ENCODE results near the gene ITGB7. TPM values are rescaled to one million over a fixed set of nuclear protein-coding genes. Genes with fewer than 3 reads are reported as not detected.

The ITGB7 gene
- total RNA-seq, 1 donor from 2014 or later = not detected

- Mint-ChIP-seq H3K27ac (no peak overlapping the region), H3K9me3 (no peaks in the 10 kb centered on the region), H3K4me1 (peaks cover 4% of the 10 kb centered on the region), H3K27me3 (ENCODE audit: insufficient read depth, low read depth) (peaks cover 4% of the 10 kb centered on the region), H3K36me3 (no peaks in the 10 kb centered on the region), H3K4me3 (no peak overlapping the region)
- no peak overlapping the region for H3K4me2 ChIP-seq
- H3K36me3 ChIP-seq = no peaks in the 10 kb centered on the region
- H2AFZ ChIP-seq (replicated peaks) = no peak overlapping the region
- no peak overlapping the region for H3K9ac ChIP-seq
- no peak for DNase-seq (ENCODE audit: low spot score)
- peaks cover 15% of the 10 kb centered on the region for H3F3A ChIP-seq (ENCODE audit: low read depth)
- no peak for TF ChIP-seq EZH2phosphoT487 (IDR thresholded peaks at IDR 0.05)
- no peak for TF ChIP-seq EZH2 (IDR thresholded peaks at IDR 0.05)
- no peak for TF ChIP-seq CTCF (IDR thresholded peaks at IDR 0.05)
- no peaks in the 10 kb centered on the region for H4K20me1 ChIP-seq (ENCODE audit: low read depth)
- no peaks in the 10 kb centered on the region for H3K4me1 ChIP-seq
- no peaks in the 10 kb centered on the region for H3K27me3 ChIP-seq
- H3K79me2 ChIP-seq (ENCODE audit: low read depth) = no peaks in the 10 kb centered on the region
- H3K9me3 ChIP-seq (ENCODE audit: low read depth) = no peaks in the 10 kb centered on the region
- no peak overlapping the region for H3K4me3 ChIP-seq
- H3K27ac ChIP-seq = no peak overlapping the region
Observed at GRCh38 chr12:53147653-53148052, 59.4 kb downstream of the ITGB7 start.

DNA sequence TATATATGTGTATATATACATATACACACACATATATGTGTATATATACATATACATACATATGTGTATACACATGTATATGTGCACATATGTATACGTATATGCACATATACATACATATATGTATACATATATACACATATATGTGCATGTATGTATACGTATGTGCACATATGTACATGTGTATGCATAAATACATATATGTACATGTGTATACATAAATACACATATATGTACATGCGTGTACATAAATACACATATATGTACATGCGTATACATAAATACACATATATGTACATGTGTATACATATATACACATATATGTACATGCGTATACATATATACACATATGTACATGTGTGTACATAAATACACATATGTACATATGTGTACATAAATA is 59.9 kb downstream of the ITGB7 start:
- TF ChIP-seq EZH2phosphoT487 (IDR thresholded peaks at IDR 0.05) (no peak), CTCF (IDR thresholded peaks at IDR 0.05) (no peak), EZH2 (IDR thresholded peaks at IDR 0.05) (no peak)
- peaks cover 4% of the 10 kb centered on the region for H3K27me3 Mint-ChIP-seq (ENCODE audit: insufficient read depth, low read depth)
- no peaks in the 10 kb centered on the region for H3K36me3 Mint-ChIP-seq

GRCh38 chr12:53145383-53146260 is 61.4 kb downstream of the ITGB7 start:
- Histone ChIP-seq H3F3A (ENCODE audit: low read depth) (peaks cover 15% of the 10 kb centered on the region), H3K79me2 (ENCODE audit: low read depth) (no peaks in the 10 kb centered on the region), H2AFZ (replicated peaks) (no peak overlapping the region), H3K9me3 (ENCODE audit: low read depth) (no peaks in the 10 kb centered on the region), H3K4me3 (no peak overlapping the region), H3K4me2 (no peak overlapping the region), H4K20me1 (ENCODE audit: low read depth) (no peaks in the 10 kb centered on the region), H3K9ac (no peak overlapping the region), H3K27me3 (no peaks in the 10 kb centered on the region), H3K27ac (no peak overlapping the region), H3K36me3 (no peaks in the 10 kb centered on the region), H3K4me1 (no peaks in the 10 kb centered on the region)
- peaks cover under 1% of the 10 kb centered on the region for H3K4me1 Mint-ChIP-seq
- H3K27me3 Mint-ChIP-seq (ENCODE audit: insufficient read depth, low read depth) = peaks cover 2% of the 10 kb centered on the region
- no peak overlapping the region for H3K4me3 Mint-ChIP-seq
- H3K9me3 Mint-ChIP-seq = no peaks in the 10 kb centered on the region
- TF ChIP-seq CTCF (IDR thresholded peaks at IDR 0.05) (no peak), EZH2phosphoT487 (IDR thresholded peaks at IDR 0.05) (no peak), EZH2 (IDR thresholded peaks at IDR 0.05) (no peak)
- no peak for DNase-seq (ENCODE audit: low spot score)
- H3K36me3 Mint-ChIP-seq = no peaks in the 10 kb centered on the region
- H3K27ac Mint-ChIP-seq = no peak overlapping the region

More for the DNA sequence above, 59.9 kb downstream of the ITGB7 start:
- H3K36me3 ChIP-seq = no peaks in the 10 kb centered on the region
- Mint-ChIP-seq H3K9me3 (no peaks in the 10 kb centered on the region), H3K4me1 (peaks cover 4% of the 10 kb centered on the region), H3K4me3 (no peak overlapping the region), H3K27ac (no peak overlapping the region)
- no peak overlapping the region for H2AFZ ChIP-seq (replicated peaks)
- H3K79me2 ChIP-seq (ENCODE audit: low read depth) = no peaks in the 10 kb centered on the region
- no peak overlapping the region for H3K4me3 ChIP-seq
- no peak overlapping the region for H3K9ac ChIP-seq
- H3K4me2 ChIP-seq = no peak overlapping the region
- no peaks in the 10 kb centered on the region for H3K9me3 ChIP-seq (ENCODE audit: low read depth)
- DNase-seq (ENCODE audit: low spot score) = no peak
- H3K4me1 ChIP-seq = no peaks in the 10 kb centered on the region
- H3K27me3 ChIP-seq = no peaks in the 10 kb centered on the region
- no peaks in the 10 kb centered on the region for H4K20me1 ChIP-seq (ENCODE audit: low read depth)
- no peak overlapping the region for H3K27ac ChIP-seq
- H3F3A ChIP-seq (ENCODE audit: low read depth) = peaks cover 15% of the 10 kb centered on the region
